ENCODE measurements around the gene GPR17.

DNA sequence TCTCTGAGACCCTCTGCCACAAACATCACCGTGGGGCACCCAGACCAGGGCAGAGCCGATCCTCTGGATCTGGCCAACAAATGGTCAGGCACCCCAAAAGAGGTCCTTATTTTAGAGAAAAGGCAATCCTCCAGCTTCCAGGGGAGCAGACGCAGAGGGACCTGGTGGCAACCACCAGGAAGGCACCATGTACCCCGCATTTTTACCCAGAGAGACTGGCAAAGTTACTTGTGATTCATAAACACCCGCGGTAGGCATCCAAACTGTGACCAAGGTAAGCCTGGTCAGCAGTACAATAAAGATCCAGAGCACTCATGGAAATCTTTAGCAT is 18.9 kb downstream of the GPR17 start:
- TF ChIP-seq BACH2 (CRISPR knock-in tag; IDR thresholded peaks at IDR 0.05; ENCODE audit: borderline replicate concordance): no peak
- TF ChIP-seq PPARA (CRISPR knock-in tag; IDR thresholded peaks at IDR 0.05; ENCODE audit: borderline replicate concordance): no peak
- TF ChIP-seq ARNTL (CRISPR knock-in tag; IDR thresholded peaks at IDR 0.05; ENCODE audit: borderline replicate concordance, low read depth): no peak
- TF ChIP-seq, protein P1, sequence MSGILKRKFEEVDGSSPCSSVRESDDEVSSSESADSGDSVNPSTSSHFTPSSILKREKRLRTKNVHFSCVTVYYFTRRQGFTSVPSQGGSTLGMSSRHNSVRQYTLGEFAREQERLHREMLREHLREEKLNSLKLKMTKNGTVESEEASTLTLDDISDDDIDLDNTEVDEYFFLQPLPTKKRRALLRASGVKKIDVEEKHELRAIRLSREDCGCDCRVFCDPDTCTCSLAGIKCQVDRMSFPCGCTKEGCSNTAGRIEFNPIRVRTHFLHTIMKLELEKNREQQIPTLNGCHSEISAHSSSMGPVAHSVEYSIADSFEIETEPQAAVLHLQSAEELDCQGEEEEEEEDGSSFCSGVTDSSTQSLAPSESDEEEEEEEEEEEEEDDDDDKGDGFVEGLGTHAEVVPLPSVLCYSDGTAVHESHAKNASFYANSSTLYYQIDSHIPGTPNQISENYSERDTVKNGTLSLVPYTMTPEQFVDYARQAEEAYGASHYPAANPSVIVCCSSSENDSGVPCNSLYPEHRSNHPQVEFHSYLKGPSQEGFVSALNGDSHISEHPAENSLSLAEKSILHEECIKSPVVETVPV (CRISPR knock-in tag; IDR thresholded peaks at IDR 0.05): no peak
- TF ChIP-seq ZFP30 (CRISPR knock-in tag; IDR thresholded peaks at IDR 0.05): no peak
- TF ChIP-seq SNAI2 (CRISPR knock-in tag; IDR thresholded peaks at IDR 0.05): no peak
- TF ChIP-seq CSDC2 (CRISPR knock-in tag; IDR thresholded peaks at IDR 0.05): no peak
- no peak for TF ChIP-seq ZFP3 (CRISPR knock-in tag; IDR thresholded peaks at IDR 0.05)
- TF ChIP-seq, protein P2, sequence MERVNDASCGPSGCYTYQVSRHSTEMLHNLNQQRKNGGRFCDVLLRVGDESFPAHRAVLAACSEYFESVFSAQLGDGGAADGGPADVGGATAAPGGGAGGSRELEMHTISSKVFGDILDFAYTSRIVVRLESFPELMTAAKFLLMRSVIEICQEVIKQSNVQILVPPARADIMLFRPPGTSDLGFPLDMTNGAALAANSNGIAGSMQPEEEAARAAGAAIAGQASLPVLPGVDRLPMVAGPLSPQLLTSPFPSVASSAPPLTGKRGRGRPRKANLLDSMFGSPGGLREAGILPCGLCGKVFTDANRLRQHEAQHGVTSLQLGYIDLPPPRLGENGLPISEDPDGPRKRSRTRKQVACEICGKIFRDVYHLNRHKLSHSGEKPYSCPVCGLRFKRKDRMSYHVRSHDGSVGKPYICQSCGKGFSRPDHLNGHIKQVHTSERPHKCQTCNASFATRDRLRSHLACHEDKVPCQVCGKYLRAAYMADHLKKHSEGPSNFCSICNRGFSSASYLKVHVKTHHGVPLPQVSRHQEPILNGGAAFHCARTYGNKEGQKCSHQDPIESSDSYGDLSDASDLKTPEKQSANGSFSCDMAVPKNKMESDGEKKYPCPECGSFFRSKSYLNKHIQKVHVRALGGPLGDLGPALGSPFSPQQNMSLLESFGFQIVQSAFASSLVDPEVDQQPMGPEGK (CRISPR knock-in tag; IDR thresholded peaks at IDR 0.05; ENCODE audit: borderline replicate concordance): no peak
- no peak for TF ChIP-seq RARB (CRISPR knock-in tag; IDR thresholded peaks at IDR 0.05)
- TF ChIP-seq, protein P3, sequence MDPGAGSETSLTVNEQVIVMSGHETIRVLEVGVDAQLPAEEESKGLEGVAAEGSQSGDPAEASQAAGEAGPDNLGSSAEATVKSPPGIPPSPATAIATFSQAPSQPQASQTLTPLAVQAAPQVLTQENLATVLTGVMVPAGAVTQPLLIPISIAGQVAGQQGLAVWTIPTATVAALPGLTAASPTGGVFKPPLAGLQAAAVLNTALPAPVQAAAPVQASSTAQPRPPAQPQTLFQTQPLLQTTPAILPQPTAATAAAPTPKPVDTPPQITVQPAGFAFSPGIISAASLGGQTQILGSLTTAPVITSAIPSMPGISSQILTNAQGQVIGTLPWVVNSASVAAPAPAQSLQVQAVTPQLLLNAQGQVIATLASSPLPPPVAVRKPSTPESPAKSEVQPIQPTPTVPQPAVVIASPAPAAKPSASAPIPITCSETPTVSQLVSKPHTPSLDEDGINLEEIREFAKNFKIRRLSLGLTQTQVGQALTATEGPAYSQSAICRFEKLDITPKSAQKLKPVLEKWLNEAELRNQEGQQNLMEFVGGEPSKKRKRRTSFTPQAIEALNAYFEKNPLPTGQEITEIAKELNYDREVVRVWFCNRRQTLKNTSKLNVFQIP (CRISPR knock-in tag; IDR thresholded peaks at IDR 0.05; ENCODE audit: borderline replicate concordance, low read depth): no peak

All from SK-N-SH treated with all-trans-retinoic acid at 6 μM for 48 hours (cell line).